Measurements from ENCODE around the gene SGMS1. TPM values are rescaled to one million over a fixed set of nuclear protein-coding genes. Genes with fewer than 3 reads are reported as not detected.

The SGMS1 gene
- total and polyA plus RNA-seq, 2 experiments from 2014 or later, result 15.0 to 34.7 TPM

DNA sequence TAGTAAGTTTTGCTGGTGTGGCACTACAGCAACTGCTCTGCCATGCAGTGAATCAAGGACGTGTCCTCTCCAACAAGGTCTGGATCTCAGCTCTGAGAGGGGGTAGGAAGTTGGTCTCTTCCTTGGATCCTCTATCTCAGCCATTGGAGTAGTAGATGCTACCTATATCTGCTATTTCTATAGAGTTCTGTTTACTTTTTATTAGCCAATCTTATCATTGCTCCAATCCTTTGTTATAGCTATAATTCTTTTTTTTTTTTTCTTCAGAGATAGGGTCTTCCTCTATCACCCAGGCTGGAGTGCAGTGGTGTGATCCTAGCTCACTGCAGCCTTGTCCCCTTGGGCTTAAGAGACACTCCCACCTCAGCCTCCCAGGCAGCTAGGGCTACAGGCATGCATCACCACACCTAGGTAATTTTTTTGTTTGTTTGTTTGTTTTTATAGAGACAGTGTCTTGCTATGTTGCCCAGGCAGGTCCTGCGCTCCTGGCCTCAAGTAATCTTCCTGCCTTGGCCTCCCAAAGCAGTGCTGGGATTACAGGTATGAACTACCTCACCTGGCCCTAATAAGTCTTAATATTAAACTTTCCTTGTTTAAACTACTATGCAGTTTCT lies 217.2 kb downstream of the SGMS1 start:
- DNase-seq (ENCODE audit: low spot score) (no peak), ATAC-seq (peak; percentile 17; the same call in 1 of the 3 replicates)
- Histone ChIP-seq H3F3A (replicated peaks; ENCODE audit: low read depth) (no peaks in the 10 kb centered on the region), H2AFZ (no peak overlapping the region), H3K27me3 (ENCODE audit: insufficient read depth) (no peaks in the 10 kb centered on the region), H3K9me2 (ENCODE audit: insufficient read depth) (peaks cover 2% of the 10 kb centered on the region; the same call in 1 of the 2 replicates), H3K27ac (ENCODE audit: low read depth) (peak overlapping the region; percentile 83), H3K4me2 (0 out of 2 replicates have a peak overlapping the region, but pooled peaks have one; percentile 13), H3K79me2 (replicated peaks; ENCODE audit: insufficient read depth) (peaks cover 34% of the 10 kb centered on the region), H3K4me3 (no peak overlapping the region), H3K4me1 (ENCODE audit: insufficient read depth) (peaks cover 46% of the 10 kb centered on the region), H3K36me3 (ENCODE audit: insufficient read depth) (no peaks in the 10 kb centered on the region), H4K20me1 (replicated peaks; ENCODE audit: insufficient read depth) (no peaks in the 10 kb centered on the region)
- Mint-ChIP-seq H3K27ac (peak overlapping the region; percentile 98), H3K27me3 (ENCODE audit: insufficient read depth, low read depth, poor library complexity) (peaks cover 6% of the 10 kb centered on the region), H3K4me3 (no peak overlapping the region), H3K4me1 (peaks cover 59% of the 10 kb centered on the region), H3K36me3 (ENCODE audit: low read depth) (peaks cover 21% of the 10 kb centered on the region; the same call in 2 of the 3 replicates), H3K9me3 (peaks cover 3% of the 10 kb centered on the region; the same call in 2 of the 3 replicates)
- TF ChIP-seq ZNF114 (CRISPR knock-in tag; IDR thresholded peaks at IDR 0.05) (no peak), CREB1 (CRISPR knock-in tag; IDR thresholded peaks at IDR 0.05; ENCODE audit: low read depth) (no peak), EZH2 (IDR thresholded peaks at IDR 0.05; ENCODE audit: low read depth, unreplicated experiment) (no peak), POLR2AphosphoS5 (IDR thresholded peaks at IDR 0.05; ENCODE audit: low read depth) (no peak), ZNF331 (CRISPR knock-in tag; IDR thresholded peaks at IDR 0.05; ENCODE audit: low read depth) (no peak), EZH2phosphoT487 (IDR thresholded peaks at IDR 0.05; ENCODE audit: unreplicated experiment) (no peak), STAT1 (IDR thresholded peaks at IDR 0.05; ENCODE audit: unreplicated experiment) (no peak), NANOG (IDR thresholded peaks at IDR 0.05; ENCODE audit: borderline replicate concordance) (no peak)
- TF ChIP-seq, protein P1, sequence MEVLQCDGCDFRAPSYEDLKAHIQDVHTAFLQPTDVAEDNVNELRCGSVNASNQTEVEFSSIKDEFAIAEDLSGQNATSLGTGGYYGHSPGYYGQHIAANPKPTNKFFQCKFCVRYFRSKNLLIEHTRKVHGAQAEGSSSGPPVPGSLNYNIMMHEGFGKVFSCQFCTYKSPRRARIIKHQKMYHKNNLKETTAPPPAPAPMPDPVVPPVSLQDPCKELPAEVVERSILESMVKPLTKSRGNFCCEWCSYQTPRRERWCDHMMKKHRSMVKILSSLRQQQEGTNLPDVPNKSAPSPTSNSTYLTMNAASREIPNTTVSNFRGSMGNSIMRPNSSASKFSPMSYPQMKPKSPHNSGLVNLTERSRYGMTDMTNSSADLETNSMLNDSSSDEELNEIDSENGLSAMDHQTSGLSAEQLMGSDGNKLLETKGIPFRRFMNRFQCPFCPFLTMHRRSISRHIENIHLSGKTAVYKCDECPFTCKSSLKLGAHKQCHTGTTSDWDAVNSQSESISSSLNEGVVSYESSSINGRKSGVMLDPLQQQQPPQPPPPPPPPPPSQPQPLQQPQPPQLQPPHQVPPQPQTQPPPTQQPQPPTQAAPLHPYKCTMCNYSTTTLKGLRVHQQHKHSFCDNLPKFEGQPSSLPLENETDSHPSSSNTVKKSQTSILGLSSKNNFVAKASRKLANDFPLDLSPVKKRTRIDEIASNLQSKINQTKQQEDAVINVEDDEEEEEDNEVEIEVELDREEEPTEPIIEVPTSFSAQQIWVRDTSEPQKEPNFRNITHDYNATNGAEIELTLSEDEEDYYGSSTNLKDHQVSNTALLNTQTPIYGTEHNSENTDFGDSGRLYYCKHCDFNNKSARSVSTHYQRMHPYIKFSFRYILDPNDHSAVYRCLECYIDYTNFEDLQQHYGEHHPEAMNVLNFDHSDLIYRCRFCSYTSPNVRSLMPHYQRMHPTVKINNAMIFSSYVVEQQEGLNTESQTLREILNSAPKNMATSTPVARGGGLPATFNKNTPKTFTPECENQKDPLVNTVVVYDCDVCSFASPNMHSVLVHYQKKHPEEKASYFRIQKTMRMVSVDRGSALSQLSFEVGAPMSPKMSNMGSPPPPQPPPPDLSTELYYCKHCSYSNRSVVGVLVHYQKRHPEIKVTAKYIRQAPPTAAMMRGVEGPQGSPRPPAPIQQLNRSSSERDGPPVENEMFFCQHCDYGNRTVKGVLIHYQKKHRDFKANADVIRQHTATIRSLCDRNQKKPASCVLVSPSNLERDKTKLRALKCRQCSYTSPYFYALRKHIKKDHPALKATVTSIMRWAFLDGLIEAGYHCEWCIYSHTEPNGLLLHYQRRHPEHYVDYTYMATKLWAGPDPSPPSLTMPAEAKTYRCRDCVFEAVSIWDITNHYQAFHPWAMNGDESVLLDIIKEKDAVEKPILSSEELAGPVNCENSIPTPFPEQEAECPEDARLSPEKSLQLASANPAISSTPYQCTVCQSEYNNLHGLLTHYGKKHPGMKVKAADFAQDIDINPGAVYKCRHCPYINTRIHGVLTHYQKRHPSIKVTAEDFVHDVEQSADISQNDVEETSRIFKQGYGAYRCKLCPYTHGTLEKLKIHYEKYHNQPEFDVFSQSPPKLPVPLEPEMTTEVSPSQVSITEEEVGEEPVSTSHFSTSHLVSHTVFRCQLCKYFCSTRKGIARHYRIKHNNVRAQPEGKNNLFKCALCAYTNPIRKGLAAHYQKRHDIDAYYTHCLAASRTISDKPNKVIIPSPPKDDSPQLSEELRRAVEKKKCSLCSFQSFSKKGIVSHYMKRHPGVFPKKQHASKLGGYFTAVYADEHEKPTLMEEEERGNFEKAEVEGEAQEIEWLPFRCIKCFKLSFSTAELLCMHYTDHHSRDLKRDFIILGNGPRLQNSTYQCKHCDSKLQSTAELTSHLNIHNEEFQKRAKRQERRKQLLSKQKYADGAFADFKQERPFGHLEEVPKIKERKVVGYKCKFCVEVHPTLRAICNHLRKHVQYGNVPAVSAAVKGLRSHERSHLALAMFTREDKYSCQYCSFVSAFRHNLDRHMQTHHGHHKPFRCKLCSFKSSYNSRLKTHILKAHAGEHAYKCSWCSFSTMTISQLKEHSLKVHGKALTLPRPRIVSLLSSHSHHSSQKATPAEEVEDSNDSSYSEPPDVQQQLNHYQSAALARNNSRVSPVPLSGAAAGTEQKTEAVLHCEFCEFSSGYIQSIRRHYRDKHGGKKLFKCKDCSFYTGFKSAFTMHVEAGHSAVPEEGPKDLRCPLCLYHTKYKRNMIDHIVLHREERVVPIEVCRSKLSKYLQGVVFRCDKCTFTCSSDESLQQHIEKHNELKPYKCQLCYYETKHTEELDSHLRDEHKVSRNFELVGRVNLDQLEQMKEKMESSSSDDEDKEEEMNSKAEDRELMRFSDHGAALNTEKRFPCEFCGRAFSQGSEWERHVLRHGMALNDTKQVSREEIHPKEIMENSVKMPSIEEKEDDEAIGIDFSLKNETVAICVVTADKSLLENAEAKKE (CRISPR knock-in tag; IDR thresholded peaks at IDR 0.05), result no peak
- TF ChIP-seq, protein P2, sequence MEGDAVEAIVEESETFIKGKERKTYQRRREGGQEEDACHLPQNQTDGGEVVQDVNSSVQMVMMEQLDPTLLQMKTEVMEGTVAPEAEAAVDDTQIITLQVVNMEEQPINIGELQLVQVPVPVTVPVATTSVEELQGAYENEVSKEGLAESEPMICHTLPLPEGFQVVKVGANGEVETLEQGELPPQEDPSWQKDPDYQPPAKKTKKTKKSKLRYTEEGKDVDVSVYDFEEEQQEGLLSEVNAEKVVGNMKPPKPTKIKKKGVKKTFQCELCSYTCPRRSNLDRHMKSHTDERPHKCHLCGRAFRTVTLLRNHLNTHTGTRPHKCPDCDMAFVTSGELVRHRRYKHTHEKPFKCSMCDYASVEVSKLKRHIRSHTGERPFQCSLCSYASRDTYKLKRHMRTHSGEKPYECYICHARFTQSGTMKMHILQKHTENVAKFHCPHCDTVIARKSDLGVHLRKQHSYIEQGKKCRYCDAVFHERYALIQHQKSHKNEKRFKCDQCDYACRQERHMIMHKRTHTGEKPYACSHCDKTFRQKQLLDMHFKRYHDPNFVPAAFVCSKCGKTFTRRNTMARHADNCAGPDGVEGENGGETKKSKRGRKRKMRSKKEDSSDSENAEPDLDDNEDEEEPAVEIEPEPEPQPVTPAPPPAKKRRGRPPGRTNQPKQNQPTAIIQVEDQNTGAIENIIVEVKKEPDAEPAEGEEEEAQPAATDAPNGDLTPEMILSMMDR (conservative IDR thresholded peaks at IDR 0.05; ENCODE audit: low read depth in 2 of 2), result no peak
- TF ChIP-seq, protein P3, sequence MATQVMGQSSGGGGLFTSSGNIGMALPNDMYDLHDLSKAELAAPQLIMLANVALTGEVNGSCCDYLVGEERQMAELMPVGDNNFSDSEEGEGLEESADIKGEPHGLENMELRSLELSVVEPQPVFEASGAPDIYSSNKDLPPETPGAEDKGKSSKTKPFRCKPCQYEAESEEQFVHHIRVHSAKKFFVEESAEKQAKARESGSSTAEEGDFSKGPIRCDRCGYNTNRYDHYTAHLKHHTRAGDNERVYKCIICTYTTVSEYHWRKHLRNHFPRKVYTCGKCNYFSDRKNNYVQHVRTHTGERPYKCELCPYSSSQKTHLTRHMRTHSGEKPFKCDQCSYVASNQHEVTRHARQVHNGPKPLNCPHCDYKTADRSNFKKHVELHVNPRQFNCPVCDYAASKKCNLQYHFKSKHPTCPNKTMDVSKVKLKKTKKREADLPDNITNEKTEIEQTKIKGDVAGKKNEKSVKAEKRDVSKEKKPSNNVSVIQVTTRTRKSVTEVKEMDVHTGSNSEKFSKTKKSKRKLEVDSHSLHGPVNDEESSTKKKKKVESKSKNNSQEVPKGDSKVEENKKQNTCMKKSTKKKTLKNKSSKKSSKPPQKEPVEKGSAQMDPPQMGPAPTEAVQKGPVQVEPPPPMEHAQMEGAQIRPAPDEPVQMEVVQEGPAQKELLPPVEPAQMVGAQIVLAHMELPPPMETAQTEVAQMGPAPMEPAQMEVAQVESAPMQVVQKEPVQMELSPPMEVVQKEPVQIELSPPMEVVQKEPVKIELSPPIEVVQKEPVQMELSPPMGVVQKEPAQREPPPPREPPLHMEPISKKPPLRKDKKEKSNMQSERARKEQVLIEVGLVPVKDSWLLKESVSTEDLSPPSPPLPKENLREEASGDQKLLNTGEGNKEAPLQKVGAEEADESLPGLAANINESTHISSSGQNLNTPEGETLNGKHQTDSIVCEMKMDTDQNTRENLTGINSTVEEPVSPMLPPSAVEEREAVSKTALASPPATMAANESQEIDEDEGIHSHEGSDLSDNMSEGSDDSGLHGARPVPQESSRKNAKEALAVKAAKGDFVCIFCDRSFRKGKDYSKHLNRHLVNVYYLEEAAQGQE (IDR thresholded peaks at IDR 0.05; ENCODE audit: unreplicated experiment), result no peak
- TF ChIP-seq, protein P4, sequence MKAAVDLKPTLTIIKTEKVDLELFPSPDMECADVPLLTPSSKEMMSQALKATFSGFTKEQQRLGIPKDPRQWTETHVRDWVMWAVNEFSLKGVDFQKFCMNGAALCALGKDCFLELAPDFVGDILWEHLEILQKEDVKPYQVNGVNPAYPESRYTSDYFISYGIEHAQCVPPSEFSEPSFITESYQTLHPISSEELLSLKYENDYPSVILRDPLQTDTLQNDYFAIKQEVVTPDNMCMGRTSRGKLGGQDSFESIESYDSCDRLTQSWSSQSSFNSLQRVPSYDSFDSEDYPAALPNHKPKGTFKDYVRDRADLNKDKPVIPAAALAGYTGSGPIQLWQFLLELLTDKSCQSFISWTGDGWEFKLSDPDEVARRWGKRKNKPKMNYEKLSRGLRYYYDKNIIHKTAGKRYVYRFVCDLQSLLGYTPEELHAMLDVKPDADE (IDR thresholded peaks at IDR 0.05), result no peak
